ENCODE results near the gene TIMM22.
"Not testable (repeated sequence)": the region's sequence is repeated elsewhere in the genome, so short reads cannot be mapped to it uniquely, and the experiment has no call there.

TIMM22 gene

GRCh38 chr17:996554-997344, at the start of gene TIMM22:
Gene TIMM22, plus strand, starts transcription at chr17:997129. Its CDS starts 14 bp downstream, at chr17:997143.
- Histone ChIP-seq H3K9me3 (no peaks in the 10 kb centered on the region), H3K36me3 (replicated peaks) (peaks cover 25% of the 10 kb centered on the region), H3K4me1 (no peaks in the 10 kb centered on the region), H3K4me3 (peak within 1 kb of the TSS; percentile 89), H3K27me3 (ENCODE audit: low read depth) (no peaks in the 10 kb centered on the region)
- in situ Hi-C loops (cut with MboI; ENCODE audit: low sequenced_read_pairs), result no loop called here
- peak; percentile 95 to 96 for DNase-seq (ENCODE audit: low spot score in 2 of 2)

- Histone ChIP-seq H3K9me3 (no peaks in the 10 kb centered on the region), H3K4me1 (peaks cover 11% of the 10 kb centered on the region), H3K27me3 (ENCODE audit: low read depth) (no peaks in the 10 kb centered on the region), H3K4me3 (no peak overlapping the region), H3K36me3 (replicated peaks) (no peaks in the 10 kb centered on the region)
- in situ Hi-C loops (cut with MboI; ENCODE audit: low sequenced_read_pairs), result no loop called here
- DNase-seq (ENCODE audit: low spot score in 2 of 2), result peak in 1 of 2 experiments; percentile 60
These were observed 48.6 kb upstream of the TIMM22 start for GRCh38 chr17:948284-948852.

GRCh38 chr17:949623-950303, 47.2 kb upstream of the TIMM22 start:
- H3K4me1 ChIP-seq, result peaks cover 11% of the 10 kb centered on the region
- H3K27me3 ChIP-seq (ENCODE audit: low read depth), result no peaks in the 10 kb centered on the region
- in situ Hi-C loops (cut with MboI; ENCODE audit: low sequenced_read_pairs), result no loop called here

DNA sequence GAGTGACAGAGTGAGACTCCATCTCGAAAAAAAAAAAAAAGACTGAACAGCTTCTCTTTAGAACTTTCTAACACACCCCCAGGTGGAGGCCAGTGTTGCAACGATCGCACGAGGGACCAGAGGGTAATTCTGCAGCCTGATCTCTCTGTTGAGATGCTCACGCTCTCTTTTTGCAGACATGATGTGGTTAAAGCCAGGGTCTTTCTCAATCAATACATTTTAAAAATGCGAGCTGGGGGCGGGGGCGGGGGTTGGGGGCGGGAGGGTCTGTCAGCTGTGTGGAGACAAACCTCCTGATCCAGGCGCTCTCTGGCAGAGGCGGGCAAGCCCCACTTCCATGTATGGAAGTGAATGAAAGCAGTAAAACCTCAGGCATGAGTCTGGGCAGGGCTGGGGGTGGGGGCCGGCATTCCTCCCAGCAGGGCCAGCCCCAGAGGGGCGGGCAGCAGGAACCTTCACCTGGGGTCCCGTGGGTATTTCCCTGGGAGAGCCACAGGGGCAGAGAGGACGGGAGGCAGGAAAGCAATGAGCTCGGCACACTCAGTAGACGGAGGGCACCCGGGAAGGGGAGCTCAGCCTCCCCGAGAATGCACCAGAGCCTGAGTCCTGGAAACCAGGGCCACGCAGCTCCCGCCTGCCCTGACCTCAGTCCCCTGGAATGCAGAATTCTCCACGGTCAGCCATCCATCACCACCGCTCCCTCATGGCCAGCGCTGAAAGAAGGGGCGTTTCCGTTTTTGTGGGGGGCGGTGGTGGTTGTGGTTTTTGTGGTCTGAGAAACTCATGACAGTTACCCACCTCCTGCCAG, 45.4 kb upstream of the TIMM22 start:
- in situ Hi-C loops (cut with MboI; ENCODE audit: low sequenced_read_pairs), result no loop called here
- Histone ChIP-seq H3K9me3 (no peaks in the 10 kb centered on the region), H3K4me1 (peaks cover 11% of the 10 kb centered on the region), H3K27me3 (ENCODE audit: low read depth) (no peaks in the 10 kb centered on the region), H3K36me3 (replicated peaks) (no peaks in the 10 kb centered on the region), H3K4me3 (no peak overlapping the region)
- DNase-seq (ENCODE audit: low spot score in 2 of 2), result peak; percentile 49 to 70

More at GRCh38 chr17:949623-950303, 47.2 kb upstream of the TIMM22 start:
- no peak overlapping the region for H3K4me3 ChIP-seq
- DNase-seq (ENCODE audit: low spot score in 2 of 2), result peak; percentile 37 to 40
- H3K36me3 ChIP-seq (replicated peaks), result no peaks in the 10 kb centered on the region
- H3K9me3 ChIP-seq, result no peaks in the 10 kb centered on the region

DNA sequence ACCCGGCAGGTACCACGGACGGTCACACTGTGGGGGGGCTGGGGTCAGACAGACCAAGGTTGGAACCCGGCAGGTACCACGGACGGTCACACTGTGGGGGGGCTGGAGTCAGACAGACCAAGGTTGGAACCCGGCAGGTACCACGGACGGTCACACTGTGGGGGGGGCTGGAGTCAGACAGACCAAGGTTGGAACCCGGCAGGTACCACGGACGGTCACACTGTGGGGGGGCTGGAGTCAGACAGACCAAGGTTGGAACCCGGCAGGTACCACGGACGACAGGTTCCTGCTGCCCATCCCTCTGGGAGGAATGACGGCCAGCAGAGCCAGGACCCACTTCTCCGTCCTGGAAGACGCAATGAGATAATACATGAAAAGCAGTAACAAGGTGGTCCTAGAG, 44.3 kb upstream of the TIMM22 start:
- in situ Hi-C loops (cut with MboI; ENCODE audit: low sequenced_read_pairs); H3K27me3 ChIP-seq (ENCODE audit: low read depth); DNase-seq (ENCODE audit: low spot score in 2 of 2); H3K9me3 ChIP-seq; H3K4me3 ChIP-seq; H3K36me3 ChIP-seq (replicated peaks): not testable (repeated sequence)
- peaks cover 11% of the 10 kb centered on the region for H3K4me1 ChIP-seq

DNA sequence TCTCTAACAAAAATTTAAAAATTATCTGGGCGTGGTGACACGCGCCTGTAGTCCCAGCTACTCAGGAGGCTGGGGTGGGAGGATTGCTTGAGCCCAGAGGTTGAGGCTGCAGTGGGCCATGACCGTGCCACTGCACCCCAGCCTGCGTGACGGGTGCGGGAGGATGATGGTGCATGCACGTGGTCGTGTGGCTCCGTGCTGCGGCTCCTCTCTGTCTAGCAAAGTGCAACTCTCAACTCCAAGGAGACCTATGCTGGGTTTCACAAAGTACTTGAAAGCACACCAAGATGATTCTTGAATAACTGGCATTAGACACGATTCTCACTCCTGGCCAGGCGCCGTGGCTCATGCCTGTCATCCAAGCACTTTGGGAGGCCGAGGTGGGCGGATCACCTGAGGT, 43.2 kb upstream of the TIMM22 start:
- no peak for DNase-seq (ENCODE audit: low spot score in 2 of 2)
- H3K9me3 ChIP-seq, result no peaks in the 10 kb centered on the region
- in situ Hi-C loops (cut with MboI; ENCODE audit: low sequenced_read_pairs), result no loop called here
- no peak overlapping the region for H3K4me3 ChIP-seq
- peaks cover 11% of the 10 kb centered on the region for H3K4me1 ChIP-seq
- no peaks in the 10 kb centered on the region for H3K36me3 ChIP-seq (replicated peaks)
- H3K27me3 ChIP-seq (ENCODE audit: low read depth), result no peaks in the 10 kb centered on the region

- DNase-seq (ENCODE audit: low spot score in 2 of 2), result no peak
- Histone ChIP-seq H3K27me3 (ENCODE audit: low read depth) (no peaks in the 10 kb centered on the region), H3K36me3 (replicated peaks) (no peaks in the 10 kb centered on the region), H3K9me3 (no peaks in the 10 kb centered on the region), H3K4me1 (peaks cover 11% of the 10 kb centered on the region), H3K4me3 (no peak overlapping the region)
- in situ Hi-C loops (cut with MboI; ENCODE audit: low sequenced_read_pairs), result no loop called here
These were observed 42.3 kb upstream of the TIMM22 start for GRCh38 chr17:954431-955164.

DNA sequence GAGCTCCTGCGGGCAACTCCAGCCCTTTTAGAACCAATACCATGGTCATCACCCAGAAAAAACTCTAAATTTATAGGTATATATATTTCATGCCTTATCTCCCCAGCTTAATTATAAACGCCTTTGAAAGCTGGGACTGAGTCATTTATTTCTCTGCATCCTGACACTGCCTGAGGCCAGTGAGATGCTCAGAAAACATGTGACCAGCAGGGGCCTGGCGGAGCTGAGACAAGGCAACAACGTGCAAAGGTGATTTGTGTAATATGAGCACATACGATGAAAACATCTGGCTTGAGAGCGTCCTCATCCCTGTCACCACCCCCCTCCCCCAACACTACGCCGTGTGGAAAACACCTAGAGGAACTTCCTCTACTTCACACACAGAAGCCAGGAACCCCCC, 40.0 kb upstream of the TIMM22 start:
- no peaks in the 10 kb centered on the region for H3K9me3 ChIP-seq
- no peak for DNase-seq (ENCODE audit: low spot score in 2 of 2)
- no peak overlapping the region for H3K4me3 ChIP-seq
- in situ Hi-C loops (cut with MboI; ENCODE audit: low sequenced_read_pairs), result no loop called here
- H3K27me3 ChIP-seq (ENCODE audit: low read depth), result no peaks in the 10 kb centered on the region
- H3K4me1 ChIP-seq, result no peaks in the 10 kb centered on the region
- no peaks in the 10 kb centered on the region for H3K36me3 ChIP-seq (replicated peaks)

GRCh38 chr17:957856-958421, 39.0 kb upstream of the TIMM22 start:
- no peak for DNase-seq (ENCODE audit: low spot score in 2 of 2)
- Histone ChIP-seq H3K4me3 (no peak overlapping the region), H3K4me1 (peaks cover 9% of the 10 kb centered on the region), H3K9me3 (no peaks in the 10 kb centered on the region), H3K27me3 (ENCODE audit: low read depth) (no peaks in the 10 kb centered on the region), H3K36me3 (replicated peaks) (no peaks in the 10 kb centered on the region)
- in situ Hi-C loops (cut with MboI; ENCODE audit: low sequenced_read_pairs), result no loop called here

DNA sequence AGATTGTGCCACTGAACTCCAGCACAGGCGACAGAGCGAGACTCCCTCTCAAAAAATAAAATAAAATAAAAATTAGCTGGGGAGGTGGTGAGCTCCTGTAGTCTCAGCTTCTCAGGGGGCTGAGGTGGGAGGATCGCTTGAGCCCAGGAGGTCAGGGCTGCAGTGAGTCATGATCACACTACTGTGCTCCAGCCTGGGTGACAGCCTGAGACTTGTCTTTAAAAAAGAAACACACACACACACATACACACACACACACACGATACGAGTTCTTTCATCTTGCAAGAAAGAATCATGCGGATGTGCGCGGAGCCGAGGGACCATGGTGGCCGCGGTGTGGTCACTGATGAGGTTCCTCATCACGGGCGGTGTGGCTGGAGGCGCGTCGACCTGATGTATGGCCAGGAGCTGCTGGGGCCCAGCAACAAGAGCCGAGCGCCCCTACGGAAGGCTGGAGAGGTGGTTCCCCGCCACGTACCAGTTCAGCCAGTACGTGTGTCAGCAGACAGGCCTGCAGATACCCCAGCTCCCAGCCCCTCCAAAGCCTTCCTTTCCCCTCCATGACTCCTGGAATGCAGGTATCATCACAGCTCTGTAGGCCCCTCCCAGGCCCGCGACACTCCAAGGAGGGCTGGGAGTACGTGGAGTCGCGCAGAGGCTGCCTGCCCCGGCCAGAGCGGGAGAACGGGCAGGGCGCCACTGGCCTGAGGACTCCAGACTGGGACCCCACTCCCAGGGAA, 38.0 kb upstream of the TIMM22 start:
- Histone ChIP-seq H3K4me3 (no peak overlapping the region), H3K4me1 (peaks cover 18% of the 10 kb centered on the region), H3K27me3 (ENCODE audit: low read depth) (no peaks in the 10 kb centered on the region), H3K9me3 (no peaks in the 10 kb centered on the region), H3K36me3 (replicated peaks) (0 out of 2 replicates have a peak, but pooled peaks cover under 1% of the 10 kb centered on the region)
- in situ Hi-C loops (cut with MboI; ENCODE audit: low sequenced_read_pairs), result no loop called here
- DNase-seq (ENCODE audit: low spot score in 2 of 2), result no peak

- H3K27me3 ChIP-seq (ENCODE audit: low read depth), result no peaks in the 10 kb centered on the region
- no peak for DNase-seq (ENCODE audit: low spot score in 2 of 2)
- H3K4me1 ChIP-seq, result peaks cover 35% of the 10 kb centered on the region
- in situ Hi-C loops (cut with MboI; ENCODE audit: low sequenced_read_pairs), result no loop called here
- no peaks in the 10 kb centered on the region for H3K9me3 ChIP-seq
- H3K36me3 ChIP-seq (replicated peaks), result peaks cover 7% of the 10 kb centered on the region
- no peak overlapping the region for H3K4me3 ChIP-seq
These were observed 34.8 kb upstream of the TIMM22 start for GRCh38 chr17:962166-962565.

DNA sequence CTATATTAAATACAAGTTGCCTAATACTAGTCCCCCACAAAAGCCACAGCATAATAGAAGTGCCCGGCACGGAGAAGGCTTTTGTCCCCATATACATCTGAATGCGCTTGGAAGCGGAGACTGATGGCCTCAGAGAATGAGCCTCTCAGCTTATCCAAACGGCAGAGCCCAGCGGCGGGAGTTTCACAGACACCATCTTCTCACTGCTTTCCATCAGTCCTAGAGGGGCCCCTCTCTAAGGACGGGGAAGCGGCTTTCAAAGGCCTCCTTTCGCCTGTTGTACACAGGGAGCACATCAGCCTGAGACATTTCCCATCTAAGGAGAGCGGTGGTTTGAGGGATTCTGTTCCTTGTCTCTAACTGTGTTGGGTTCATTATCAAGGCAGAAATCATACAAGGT, 34.3 kb upstream of the TIMM22 start:
- peaks cover 35% of the 10 kb centered on the region for H3K4me1 ChIP-seq
- no peaks in the 10 kb centered on the region for H3K27me3 ChIP-seq (ENCODE audit: low read depth)
- in situ Hi-C loops (cut with MboI; ENCODE audit: low sequenced_read_pairs), result no loop called here
- peaks cover 7% of the 10 kb centered on the region for H3K36me3 ChIP-seq (replicated peaks)
- H3K9me3 ChIP-seq, result no peaks in the 10 kb centered on the region
- H3K4me3 ChIP-seq, result no peak overlapping the region
- peak; percentile 89 to 90 for DNase-seq (ENCODE audit: low spot score in 2 of 2)

Data from HAP-1 (cell line).